NOMO-1 treated with dmso at 0.1 percent for 144 hours (cell line): ENCODE results near the gene ARHGEF4.

Experiments
- DNase-seq: peaks from one replicate; lab custom pipeline; 2025; ENCODE audit not compliant: unreplicated experiment; lab: John Stamatoyannopoulos, UW

The ARHGEF4 gene

GRCh38 chr2:130814931-130815680, 21.6 kb upstream of the ARHGEF4 start:
- DNase-seq: no peak

DNA sequence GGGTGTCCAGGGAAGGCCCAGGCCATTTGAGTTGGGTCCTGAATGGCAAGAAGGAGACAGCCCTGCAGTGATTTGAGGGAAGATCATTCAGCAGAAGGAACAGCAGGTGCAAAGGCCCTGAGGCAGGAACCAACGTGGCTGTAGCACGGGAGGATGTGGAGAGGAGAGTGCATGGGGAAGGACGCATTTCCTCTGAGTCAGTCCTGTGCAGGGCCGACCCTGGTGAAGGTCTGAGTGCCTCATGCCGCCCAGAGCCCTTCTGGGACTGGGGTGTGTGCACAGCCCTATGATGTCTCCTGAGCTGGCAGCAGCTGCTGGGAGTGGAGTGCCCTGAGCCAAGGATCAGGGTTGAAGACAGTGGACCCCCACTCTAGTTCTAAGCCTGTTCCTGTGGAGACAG, 17.9 kb upstream of the ARHGEF4 start:
- DNase-seq: no peak

GRCh38 chr2:130819226-130819607, 17.5 kb upstream of the ARHGEF4 start:
- no peak for DNase-seq

GRCh38 chr2:130819608-130820278, 17.0 kb upstream of the ARHGEF4 start:
- DNase-seq: no peak

DNA sequence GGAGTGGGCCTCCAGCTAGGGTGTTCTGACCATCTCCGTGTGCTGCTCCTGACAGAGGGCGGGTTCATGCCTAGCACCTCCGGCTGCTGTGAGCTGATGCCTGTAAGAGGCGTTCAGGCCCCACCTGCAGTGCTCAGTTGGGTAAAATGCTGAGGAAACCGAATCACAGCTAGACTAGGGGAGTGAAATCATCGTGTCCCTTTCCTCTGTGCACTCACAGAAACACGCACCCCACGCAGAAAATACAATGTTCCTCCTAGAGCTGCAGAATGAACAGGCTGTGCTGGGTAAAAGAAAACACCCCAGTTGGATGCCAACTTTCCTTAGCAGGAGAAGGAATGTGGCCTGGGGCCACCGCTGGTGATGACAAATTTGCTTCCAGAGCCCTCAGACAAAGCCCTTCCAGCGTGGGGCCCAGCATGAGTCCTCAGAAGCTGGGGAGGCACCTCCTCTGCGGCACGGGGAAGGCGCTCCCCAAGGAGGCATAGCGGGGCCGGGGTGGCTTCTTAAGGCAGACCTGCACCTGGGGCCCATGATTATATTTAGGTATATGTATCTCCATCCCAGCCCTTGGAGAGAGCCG, 16.3 kb upstream of the ARHGEF4 start:
- no peak for DNase-seq

DNA sequence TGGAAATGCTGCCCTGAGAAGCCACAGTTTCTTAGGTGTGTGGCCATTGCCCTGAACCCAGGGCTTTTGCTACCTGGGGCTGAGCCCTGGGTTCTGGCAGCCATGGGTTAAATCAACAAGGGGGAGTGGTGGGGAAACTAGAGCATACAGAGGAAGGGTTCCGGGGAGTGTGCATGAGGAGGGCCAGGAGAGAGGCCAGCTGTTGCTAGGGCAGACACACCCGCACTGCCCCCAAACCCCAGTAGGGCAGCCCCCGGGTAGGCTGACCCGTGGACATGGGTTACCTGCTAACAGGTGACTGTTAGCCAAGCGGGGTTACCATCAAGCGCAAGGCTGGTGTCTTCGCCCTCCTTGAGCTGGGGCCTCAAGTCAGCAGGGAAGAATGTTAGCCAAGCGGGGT, 14.8 kb upstream of the ARHGEF4 start:
- no peak for DNase-seq

- no peak for DNase-seq
These were observed 13.9 kb upstream of the ARHGEF4 start for GRCh38 chr2:130822766-130823165.

DNA sequence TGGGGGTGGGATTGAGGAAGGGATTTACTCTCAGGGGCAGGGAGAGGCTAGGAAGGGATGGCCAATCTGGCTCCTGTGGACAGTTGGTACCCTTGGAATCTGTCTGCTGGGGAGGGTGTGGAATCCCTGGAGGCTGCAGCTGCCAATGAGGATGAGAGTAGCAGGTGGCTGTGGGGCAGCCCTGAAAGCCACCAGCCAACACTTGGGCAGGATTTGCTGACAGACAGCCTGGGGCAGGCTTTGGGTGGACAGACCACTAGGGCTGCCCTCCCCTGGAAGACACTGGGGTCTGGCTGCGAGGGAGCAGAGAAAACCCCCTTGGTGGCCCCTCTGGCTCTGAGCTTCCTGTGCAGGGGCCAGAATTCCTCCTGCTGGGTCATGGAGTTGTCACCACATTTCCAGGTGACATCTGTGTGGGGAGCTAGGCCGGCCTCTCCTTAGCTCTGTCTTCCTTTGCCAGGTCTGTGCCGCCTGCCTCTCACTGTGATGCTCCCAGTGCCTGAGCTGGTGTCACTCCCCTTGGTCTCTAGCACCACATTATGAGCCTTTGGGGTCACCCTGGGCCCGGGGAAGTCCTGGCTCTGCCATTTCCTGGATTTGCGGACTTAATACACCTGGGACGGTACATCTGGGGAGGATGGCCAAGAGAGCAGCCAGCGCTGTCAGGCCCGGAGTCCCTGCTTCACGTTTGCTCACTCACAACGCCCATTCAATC, 13.4 kb upstream of the ARHGEF4 start:
- no peak for DNase-seq

- no peak for DNase-seq
These were observed 12.7 kb upstream of the ARHGEF4 start for GRCh38 chr2:130823886-130824491.

- peak; percentile 47 for DNase-seq
These were observed 12.1 kb upstream of the ARHGEF4 start for GRCh38 chr2:130824492-130825061.

DNA sequence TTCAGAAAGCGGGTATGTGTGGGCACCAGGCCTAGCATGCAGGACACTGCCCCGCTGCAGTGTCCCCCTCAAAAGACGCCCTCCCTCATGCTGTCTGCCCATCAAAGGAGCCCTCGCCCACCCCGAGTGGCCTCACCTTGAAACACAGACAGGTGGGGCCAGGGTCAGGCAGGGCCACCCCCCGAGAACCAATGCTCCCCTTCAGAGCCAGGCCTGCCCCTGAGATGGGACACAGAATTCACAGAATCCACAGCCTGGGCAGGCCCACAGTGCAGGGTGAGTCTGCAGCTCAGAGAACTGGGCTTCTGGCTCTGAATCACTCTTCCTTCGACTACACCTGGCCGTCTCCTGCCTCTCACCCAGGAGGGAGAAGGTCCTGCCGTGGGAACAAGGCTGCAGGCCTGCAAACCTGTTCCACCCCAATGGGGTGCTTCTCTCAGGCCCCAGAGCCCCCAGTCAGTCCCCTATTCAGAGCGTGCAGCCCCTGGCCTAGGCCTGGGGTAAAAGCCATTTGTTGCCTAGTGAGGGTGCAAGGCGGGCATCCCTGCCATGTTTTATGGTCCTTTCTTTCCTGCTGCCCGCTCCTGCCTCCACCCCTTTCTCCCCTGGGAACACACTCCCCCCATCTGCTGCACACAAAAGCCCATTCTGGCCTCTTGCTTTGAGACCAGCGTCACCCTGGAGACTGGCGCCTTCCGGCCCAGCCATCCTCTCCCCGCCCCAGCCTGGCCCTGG, 11.3 kb upstream of the ARHGEF4 start:
- no peak for DNase-seq

GRCh38 chr2:130825966-130826253, 10.8 kb upstream of the ARHGEF4 start:
- DNase-seq: no peak

DNA sequence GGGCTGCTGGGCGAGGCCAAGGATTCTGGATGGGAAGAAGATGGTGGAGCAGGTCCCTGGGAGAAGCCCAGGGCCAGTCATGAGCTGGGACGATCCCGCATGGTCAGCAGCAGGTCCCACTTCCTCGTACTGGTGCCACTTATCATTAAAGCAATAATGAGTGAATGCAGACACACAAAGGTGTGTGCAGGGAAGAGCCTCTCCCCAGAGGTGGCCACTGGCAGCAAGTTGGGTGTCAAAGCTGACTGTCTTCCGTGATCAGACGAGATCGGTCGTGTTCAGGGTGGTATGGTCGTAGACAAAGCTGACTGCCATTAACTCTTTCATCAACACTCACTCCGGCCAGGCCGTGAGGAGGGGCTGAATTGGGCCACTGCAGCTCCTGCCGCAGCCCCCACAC, 10.3 kb upstream of the ARHGEF4 start:
- DNase-seq: no peak

- DNase-seq: no peak
These were observed 9.8 kb upstream of the ARHGEF4 start for GRCh38 chr2:130826821-130827501.

DNA sequence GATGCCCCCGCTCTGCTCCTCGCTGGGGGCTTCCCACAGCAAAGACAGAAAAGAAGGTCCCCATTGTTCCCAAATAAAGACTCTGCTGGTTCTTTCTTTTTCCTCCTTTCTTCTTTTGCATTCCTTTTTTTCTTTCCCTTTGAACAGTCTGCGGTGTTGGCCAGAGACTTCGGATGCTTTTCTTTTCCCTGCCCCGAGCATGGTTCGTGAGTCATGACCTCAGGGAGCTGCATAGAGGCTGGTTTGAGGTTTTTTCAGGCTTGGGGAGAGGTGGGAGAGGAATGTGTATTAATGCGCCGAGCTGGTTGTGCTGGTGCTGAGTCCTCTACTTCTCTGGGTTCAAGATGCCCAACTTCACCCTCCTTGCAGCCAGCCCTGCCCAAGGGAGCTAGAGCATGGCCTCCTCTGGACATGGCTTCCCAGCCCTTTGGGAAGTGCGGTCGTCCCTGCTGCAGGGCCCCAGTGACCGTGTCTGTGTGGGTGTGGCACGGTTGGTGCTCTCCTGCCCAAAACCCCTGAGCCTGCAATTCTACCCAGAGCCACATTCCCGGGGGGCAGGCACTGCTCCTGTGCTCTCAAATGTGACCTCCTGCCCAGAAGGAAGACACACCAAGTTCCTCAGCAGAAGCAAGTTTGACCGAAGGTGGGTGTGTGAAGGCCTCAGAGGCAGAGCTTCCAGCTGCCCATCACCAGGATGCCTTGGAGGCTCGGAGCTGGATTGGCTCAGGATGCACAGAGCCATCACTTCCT, 9.0 kb upstream of the ARHGEF4 start:
- DNase-seq: no peak

DNA sequence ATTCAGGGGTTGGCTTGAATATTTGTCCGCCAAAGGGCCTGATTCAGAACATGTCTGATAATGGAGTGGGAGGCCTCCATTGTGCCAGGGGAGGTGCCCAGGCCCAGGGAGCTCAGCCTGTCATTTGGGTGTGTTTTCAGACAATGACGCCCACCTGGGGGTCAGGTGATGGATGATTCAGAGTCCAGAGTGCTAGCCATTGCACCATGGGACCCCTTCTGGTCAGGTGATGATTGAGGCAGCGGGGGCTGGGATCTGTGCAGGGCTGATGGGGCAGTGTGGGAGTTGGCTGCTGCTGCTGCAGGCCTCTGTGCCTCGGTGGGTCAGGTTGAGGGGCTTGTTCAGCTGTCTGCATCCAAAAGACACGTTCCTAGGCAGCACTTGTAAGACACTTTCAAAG, 8.3 kb upstream of the ARHGEF4 start:
- no peak for DNase-seq

- DNase-seq: no peak
These were observed 7.7 kb upstream of the ARHGEF4 start for GRCh38 chr2:130829015-130829414.

DNA sequence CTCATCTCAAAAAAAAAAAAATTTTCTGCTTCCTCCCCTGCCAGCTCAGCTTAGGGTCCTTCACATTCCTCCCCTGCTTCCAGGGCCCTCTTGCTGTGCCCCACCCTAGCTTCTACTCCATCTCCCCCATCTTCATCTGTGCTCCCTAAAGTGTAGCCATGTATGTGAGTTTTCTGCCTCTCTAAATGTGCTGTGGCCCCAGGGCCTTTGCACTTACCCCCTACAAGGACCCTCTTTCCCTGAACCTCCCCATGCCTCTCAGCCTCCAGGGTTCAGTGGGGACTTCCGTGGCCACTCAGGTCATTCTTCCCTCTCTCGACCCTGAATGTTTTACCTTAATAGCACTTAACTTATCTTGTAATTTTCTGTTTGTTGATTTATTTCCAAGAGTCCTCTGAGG, 6.2 kb upstream of the ARHGEF4 start:
- no peak for DNase-seq

DNA sequence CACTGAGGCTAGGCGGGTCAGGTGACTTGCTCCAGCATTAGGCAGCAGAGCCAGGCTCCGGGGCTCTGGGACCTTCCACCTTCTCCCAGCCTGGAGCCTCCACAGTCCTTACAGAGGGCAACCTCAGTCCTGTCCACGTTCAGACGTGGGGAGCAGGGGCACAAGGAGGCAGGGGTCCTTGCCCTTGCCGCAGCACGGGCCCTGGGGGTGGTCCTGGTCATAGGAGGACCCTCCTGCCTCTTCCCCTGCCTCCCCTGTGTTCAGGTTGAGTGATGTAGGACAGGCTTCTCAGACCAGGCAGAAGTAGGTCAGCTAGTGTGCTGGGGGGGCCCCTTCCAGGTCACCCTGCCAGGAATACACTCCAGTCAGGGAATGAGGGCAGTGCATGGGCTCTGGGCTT, 5.4 kb upstream of the ARHGEF4 start:
- DNase-seq: no peak
